Measurements from ENCODE around the gene MALAT1.

- TF ChIP-seq RAD21 (IDR thresholded peaks at IDR 0.05; ENCODE audit: insufficient read depth, low read depth, low read length) (no peak), POLR2A (IDR thresholded peaks at IDR 0.05; ENCODE audit: low read depth, low read length) (no peak), PML (IDR thresholded peaks at IDR 0.05; ENCODE audit: low read length) (no peak), POLR2AphosphoS5 (IDR thresholded peaks at IDR 0.05; ENCODE audit: low read length) (no peak), RAD51 (IDR thresholded peaks at IDR 0.05) (no peak), GABPA (IDR thresholded peaks at IDR 0.05; ENCODE audit: low read depth) (no peak), CTCF (IDR thresholded peaks at IDR 0.05 in 2 of 3, conservative IDR thresholded peaks at IDR 0.05 in 1 of 3; ENCODE audit: control insufficient read depth in 2 of 3, extremely low read depth in 1 of 3, insufficient read depth in 1 of 3, low read depth in 3 of 3, low read length in 3 of 3) (no peak), EZH2 (IDR thresholded peaks at IDR 0.05; ENCODE audit: borderline replicate concordance, control insufficient read depth, low read depth, low read length) (no peak), EP300 (IDR thresholded peaks at IDR 0.05; ENCODE audit: borderline replicate concordance in 1 of 2, control insufficient read depth in 1 of 2, low read depth in 2 of 2, low read length in 2 of 2) (peak in 1 of 2 experiments; percentile 44; a peak in 1 of 4 replicates), CBFB (IDR thresholded peaks at IDR 0.05; ENCODE audit: low read depth) (no peak), RFX5 (IDR thresholded peaks at IDR 0.05; ENCODE audit: low read depth, low read length) (no peak), KLF5 (IDR thresholded peaks at IDR 0.05; ENCODE audit: partially characterized antibody) (no peak), PBX3 (IDR thresholded peaks at IDR 0.05; ENCODE audit: insufficient replicate concordance, low read depth, low read length) (no peak), MTA2 (IDR thresholded peaks at IDR 0.05; ENCODE audit: low read depth) (peak; percentile 17; the same call in 1 of the 2 replicates)
Measured at GRCh38 chr11:65498727-65498976, 193 bp upstream of the MALAT1 start.

Data from GM12878 (cell line).